Ovary (tissue), 3 donors: ENCODE results near the gene MAD1L1.

Experiments
- CTCF ChIP-seq, 3 donors: fragments of 450-650 bp in 2 of 3; fragments of 200-600 bp in 1 of 3; IDR thresholded peaks; one replicate each; pipeline versions ENCODE4 v1.5.1 to v1.8.0; 2016 to 2022; ENCODE audit warnings: antibody characterized with exemption in 3 of 3, mild to moderate bottlenecking in 1 of 3
- EP300 ChIP-seq: sonication (generic); formaldehyde crosslinking; IDR thresholded peaks from one replicate; pipeline ENCODE4 v1.6.1; 2017; ENCODE audit warnings: antibody characterized with exemption
- POLR2A ChIP-seq: fragments of 450-650 bp; IDR thresholded peaks from one replicate; pipeline ENCODE4 v1.6.1; 2017; ENCODE audit warnings: antibody characterized with exemption, mild to moderate bottlenecking, moderate library complexity
- donor health status: DM: no; HTN: no; CAD: no.

GRCh38 chr7:2202901-2203765 lies 29.6 kb downstream of the MAD1L1 start:
- TF ChIP-seq CTCF (IDR thresholded peaks at IDR 0.05) (peak in 1 of 3 donors; percentile 21), EP300 (no peak), POLR2A (no peak)
